ENCODE results near the gene UGT1A3.

DNA sequence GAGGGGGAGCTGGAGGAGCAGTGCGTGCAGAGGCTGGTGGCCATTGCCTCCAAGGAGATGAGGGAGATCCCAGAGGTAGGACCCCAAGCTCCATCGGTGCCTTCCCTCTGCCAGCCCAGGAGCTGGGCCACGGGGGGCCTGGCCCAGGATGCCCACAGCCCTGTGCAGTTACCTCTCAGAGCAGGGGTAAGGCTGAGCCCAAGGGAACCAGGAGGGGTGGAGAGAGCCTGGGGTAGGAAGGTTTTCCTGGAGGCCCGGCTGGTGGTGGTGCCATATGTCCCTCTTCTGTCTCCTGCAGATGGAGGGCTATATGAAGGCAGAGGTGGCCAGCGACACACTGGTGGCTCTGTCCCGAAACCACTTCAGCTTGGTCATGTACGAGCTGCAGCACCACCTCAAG is 60.7 kb downstream of the UGT1A3 start:
- TF ChIP-seq POLR2A (IDR thresholded peaks at IDR 0.05) (no peak), EP300 (IDR thresholded peaks at IDR 0.05) (no peak), POLR2AphosphoS5 (IDR thresholded peaks at IDR 0.05) (no peak)
- TF ChIP-seq, protein P1, sequence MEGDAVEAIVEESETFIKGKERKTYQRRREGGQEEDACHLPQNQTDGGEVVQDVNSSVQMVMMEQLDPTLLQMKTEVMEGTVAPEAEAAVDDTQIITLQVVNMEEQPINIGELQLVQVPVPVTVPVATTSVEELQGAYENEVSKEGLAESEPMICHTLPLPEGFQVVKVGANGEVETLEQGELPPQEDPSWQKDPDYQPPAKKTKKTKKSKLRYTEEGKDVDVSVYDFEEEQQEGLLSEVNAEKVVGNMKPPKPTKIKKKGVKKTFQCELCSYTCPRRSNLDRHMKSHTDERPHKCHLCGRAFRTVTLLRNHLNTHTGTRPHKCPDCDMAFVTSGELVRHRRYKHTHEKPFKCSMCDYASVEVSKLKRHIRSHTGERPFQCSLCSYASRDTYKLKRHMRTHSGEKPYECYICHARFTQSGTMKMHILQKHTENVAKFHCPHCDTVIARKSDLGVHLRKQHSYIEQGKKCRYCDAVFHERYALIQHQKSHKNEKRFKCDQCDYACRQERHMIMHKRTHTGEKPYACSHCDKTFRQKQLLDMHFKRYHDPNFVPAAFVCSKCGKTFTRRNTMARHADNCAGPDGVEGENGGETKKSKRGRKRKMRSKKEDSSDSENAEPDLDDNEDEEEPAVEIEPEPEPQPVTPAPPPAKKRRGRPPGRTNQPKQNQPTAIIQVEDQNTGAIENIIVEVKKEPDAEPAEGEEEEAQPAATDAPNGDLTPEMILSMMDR (IDR thresholded peaks at IDR 0.05) = no peak
